ENCODE data around the gene PDRG1.
"Not testable (repeated sequence)": the region's sequence is repeated elsewhere in the genome, so short reads cannot be mapped to it uniquely, and the experiment has no call there.

The PDRG1 gene

DNA sequence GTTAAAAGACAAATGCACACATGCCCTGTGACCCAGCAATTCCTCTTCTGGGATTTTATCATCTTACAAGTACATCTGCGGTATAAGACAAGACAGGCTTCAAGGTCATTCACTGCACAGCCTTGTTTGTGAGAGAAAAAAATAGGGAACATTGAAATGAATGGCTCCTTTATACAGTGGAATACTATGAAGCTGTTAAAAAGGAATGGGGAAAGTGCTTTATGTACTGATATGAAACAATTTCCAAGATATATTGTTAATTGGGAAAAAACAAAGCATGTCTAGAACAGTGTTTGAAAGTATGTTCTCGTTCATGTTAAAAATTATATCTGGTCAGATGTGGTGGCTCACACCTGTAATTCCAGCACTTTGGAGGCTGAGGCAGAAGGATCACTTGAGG is 25.4 kb downstream of the PDRG1 start:
- DNase-seq (ENCODE audit: low spot score) = no peak

DNA sequence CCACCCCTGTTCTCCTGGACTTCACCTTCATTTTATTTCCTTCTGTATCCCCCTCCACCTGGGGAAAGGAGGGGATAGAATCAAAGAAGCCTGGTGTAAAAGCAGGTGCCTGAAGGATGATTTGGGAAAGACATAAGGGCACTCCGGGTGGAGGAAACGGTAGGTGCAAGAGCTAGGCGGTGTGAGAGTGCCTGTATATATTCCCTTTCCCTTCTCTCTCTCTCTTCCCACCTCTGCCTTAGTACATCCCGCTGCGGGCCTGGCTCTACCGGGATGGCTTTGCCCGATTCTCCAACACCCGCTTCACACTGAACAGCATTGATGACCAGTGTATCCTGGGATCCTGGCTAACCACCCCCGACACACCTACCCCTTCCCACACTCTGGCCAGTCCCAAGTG is 26.2 kb downstream of the PDRG1 start:
- no peak for DNase-seq (ENCODE audit: low spot score)

DNA sequence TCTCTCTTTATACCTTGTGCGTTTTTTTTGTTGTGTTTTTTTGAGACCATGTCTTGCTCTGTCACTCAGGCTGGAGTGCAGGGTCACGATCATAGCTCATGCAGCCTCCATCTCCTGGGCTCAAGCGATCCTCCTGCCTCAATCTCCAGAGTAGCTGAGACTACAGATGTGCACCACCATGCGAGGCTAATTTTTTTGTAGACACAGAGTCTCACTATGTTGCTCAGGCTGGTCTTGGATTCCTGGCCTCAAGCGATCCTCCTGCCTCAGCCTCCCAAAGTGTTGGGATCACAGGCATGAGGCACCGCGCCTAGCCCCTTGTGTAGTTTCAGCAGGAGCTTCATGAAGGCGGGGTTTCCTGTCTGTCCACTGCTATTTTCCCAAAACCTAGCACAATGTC is 27.3 kb downstream of the PDRG1 start:
- DNase-seq (ENCODE audit: low spot score) = no peak

DNA sequence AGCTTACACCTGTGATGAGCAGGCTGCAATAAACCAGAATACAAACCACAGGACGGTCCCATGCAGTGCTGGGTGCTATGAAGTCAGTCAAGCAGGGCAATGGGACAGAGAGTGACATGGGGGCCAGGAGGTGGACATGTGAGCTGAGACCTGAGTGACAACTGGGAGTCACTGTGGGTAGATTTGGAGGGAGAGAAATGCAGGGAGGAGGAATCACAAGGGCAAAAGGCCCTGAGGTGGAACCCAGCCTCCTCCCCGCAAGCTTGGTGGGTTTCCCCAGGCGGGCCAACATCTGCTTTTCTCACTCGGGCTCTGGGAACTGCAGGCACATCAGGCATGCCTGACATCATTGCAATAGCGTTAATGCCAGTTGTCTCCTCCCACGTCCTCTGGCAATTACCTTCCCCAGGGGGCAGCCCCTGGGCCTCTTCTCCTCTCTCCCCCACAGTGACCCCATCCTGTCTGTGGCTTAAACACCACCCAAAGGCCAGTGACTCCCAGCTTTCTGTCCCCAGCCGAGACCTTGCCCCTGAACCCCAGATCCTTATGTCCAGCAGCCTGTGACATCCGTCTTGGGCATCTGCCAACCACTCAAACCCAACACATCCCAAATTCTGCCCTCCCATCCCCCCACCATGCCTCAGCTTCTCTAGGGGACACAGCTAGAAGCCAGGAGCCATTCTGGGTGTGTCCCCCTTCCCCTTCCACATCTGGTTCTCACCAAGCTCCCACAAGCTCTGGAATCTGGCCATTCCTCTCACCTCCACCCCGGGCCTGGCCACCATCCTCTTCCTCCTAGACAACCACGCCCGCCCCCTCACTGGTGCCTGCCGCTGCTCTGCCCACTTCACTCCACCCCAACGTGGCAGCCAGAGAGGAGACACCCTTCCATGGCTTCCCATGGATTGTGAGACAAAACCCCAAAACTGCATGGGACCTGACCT is 28.2 kb downstream of the PDRG1 start:
- no peak for DNase-seq (ENCODE audit: low spot score)

DNA sequence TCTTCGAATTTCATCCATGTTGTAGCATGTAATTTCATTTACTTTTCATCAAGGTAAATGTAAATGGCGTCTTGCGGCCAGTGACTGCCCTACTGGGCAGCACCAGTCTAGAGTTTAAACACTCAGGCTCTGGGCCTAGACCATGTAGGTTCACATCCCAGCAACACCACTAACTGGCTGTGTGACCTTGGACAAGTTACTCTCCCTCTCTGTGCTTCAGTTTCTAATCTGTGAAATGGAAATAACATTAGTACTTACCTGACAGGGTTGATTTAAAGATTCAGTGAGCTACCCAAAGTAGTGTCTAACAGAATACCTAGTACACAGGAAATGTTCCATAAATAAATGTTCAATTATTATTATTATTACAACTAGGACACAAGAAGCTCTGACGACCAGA is 29.3 kb downstream of the PDRG1 start:
- DNase-seq (ENCODE audit: low spot score) = no peak

DNA sequence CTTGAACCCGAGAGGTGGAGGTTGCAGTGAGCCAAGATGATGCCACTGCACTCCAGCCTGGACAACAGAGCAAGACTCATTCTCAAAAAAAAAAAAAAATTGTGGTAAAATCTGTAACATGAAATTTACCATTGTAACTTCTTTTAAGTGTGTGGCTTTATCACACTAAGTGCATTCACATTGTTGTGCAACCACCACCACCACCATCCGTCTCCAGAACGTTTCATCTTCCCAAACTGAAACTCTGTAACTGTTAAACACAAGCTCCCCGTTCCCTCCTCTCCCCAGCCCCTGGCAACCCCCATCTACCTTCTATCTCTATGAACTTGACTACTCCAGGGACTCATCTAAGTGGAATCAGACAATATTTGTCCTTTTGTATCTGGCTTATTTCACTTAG is 29.7 kb downstream of the PDRG1 start:
- DNase-seq (ENCODE audit: low spot score) = no peak

- DNase-seq (ENCODE audit: low spot score) = not testable (repeated sequence)
Measured at GRCh38 chr20:31921480-31921879, 30.4 kb downstream of the PDRG1 start.

- no peak for DNase-seq (ENCODE audit: low spot score)
Measured at GRCh38 chr20:31920275-31920855, 31.5 kb downstream of the PDRG1 start.

GRCh38 chr20:31919410-31920155 is 32.3 kb downstream of the PDRG1 start:
- no peak for DNase-seq (ENCODE audit: low spot score)

DNA sequence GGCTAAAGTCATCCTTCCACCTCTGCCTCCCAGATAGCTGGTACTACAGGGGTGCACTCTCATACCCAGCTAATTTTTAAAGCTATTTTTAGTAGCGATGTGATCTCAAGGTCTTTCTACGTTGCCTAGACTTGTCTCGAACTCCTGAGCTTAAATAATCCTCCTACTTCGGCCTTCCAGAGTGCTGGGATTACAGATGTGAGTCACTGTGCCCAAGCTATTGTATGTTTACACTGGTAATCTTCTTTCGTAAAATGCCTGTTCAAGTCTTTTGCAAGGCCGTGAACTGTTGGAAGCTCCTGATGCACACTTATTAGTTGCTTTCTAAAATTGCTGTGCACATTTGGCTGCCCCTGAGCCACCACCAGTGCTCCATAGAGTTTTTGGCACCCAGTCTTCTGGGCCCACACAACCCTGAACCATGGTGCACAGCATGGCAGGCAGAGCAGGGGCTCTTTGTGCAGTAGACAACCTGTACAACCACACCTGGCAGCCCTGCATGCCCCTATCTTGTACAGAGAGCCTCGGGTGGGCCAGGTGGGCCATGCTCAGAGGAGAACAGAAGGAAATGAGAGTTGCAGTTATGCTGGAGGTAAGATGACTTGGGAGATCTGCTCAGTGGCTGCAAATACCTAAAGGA is 33.3 kb downstream of the PDRG1 start:
- no peak for DNase-seq (ENCODE audit: low spot score)

- DNase-seq (ENCODE audit: low spot score) = not testable (repeated sequence)
Measured at GRCh38 chr20:31917962-31918412, 33.9 kb downstream of the PDRG1 start.

DNA sequence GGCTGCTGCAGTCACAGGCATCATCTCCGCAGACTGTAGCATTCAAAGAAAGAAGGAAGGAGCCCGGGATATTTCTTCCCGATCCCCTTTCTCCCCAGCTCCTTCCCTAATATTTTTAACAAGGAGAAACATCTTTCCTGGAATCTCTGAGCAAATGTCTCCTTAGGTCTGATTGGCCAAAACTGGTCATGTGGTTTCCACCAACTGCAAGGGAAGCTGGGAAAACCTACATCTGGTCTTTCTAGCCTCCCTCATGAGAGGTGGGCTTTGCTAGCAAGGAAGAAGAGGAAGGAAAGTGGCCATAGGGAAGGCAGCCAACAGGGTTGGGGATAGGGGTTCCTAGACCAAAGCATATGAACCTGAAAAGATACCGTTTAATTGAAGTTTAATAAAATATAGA is 35.1 kb downstream of the PDRG1 start:
- DNase-seq (ENCODE audit: low spot score) = no peak

DNA sequence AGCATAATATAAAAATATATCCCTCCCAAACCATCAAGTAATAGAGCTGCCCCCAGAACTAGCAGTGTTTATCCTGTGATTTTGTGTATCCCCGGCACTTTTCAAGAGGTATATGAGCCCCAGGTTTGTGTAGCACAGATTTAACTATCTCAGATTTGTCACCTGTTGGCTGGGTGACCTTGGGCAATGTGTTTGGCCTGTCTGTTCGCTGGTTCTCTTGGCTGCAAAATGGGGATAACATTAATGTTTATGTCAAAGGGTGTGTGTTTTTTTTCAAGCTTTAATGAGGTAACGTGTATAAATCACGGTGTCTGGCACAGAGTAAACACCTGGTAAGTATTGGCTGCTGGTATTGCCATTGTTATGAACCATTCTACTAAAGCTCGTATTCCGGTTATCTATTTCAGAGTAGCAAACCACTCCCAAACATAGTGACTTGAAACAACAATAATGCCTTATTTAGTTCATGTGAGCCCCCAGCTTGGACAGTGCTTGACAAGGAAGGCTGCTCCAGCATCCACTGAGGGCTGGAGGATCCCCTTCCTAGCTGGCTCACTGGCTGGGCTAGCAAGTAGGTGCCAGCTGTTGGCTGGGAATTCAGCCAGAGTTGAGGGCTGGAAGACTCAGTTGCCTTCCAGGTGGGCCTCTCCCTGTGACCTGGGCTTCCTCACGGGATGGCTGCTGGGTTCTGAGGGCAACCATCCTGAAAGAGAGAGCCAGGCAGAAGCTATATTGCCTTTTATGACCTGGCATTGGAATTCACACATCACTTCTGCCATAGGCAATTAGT is 36.2 kb downstream of the PDRG1 start:
- no peak for DNase-seq (ENCODE audit: low spot score)

- DNase-seq (ENCODE audit: low spot score) = no peak
Measured at GRCh38 chr20:31914170-31914569, 37.7 kb downstream of the PDRG1 start.

DNA sequence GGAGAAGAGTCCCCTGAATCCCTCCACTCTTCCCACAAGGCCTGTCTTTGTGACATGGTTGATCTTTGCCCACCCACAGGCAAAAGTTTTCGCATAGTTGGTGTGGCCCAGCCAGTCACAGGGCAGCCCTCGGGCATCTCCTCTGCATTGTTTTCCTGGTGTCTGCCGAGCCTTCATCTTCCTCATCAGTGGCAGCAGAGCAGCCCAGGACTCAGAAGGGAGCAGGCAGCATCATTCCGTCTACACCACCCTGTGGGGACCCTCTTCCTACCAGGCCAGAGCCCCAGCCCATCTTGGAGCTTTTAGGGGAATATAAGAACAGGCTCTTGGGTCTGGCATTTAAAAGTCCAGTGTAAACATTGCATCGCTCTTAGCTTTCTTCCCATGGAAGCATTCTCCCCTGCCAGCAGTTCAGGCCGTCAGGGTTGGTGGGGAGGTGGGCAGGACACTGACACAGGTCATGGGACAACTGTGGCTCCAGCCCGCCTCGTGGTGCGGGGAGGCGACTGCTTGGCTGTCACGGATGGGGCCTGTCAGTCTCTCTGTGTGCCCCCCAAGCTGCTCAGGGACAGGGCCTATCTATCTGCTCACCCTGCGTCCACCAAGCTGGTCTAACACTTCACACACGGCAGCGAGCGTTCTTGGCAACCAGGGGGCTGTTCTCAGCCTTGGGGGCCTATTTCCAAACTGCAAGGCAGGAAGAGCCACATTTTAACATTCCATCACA is 38.3 kb downstream of the PDRG1 start:
- no peak for DNase-seq (ENCODE audit: low spot score)

DNA sequence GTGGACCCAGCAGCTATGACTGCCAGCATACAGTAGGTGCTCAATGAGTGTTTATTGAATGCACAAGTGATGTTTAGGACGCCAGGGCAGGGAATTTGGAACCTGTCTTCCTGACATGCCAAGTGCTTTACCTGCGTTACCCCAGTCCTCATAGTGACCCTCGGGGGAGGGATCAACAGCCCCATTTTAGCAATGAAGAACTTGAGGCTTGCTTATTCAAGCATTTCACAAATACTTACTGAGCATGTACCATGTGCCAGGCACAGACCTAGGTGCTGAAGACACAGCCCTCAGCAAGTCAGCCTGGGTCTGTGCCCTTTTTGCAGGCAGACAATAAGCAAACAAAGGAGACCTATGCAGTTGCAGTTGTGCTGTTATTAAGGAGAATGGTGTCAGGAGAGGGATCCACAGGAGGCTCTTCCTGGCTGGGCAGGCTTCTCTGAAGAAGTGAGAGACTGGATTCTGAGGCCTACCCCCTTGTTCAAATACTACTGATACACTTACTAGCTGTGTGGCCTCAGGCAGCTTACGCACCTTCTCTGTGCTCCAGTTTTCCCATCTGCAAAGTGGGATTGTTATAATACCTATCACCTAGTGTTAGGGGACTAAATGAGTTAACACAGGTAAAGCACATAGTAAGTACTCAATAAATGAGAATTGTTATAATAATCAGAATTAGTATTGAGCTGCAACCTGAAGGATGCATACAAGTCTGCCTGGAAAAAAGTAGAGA is 41.6 kb downstream of the PDRG1 start:
- DNase-seq (ENCODE audit: low spot score) = no peak

GRCh38 chr20:31909253-31910070 is 42.4 kb downstream of the PDRG1 start:
- DNase-seq (ENCODE audit: low spot score) = no peak

- peak; percentile 95 for DNase-seq (ENCODE audit: low spot score)
Measured at GRCh38 chr20:31908424-31908823, 43.4 kb downstream of the PDRG1 start.

- DNase-seq (ENCODE audit: low spot score) = peak; percentile 83
Measured at GRCh38 chr20:31908016-31908415, 43.8 kb downstream of the PDRG1 start.
